Measurements from ENCODE around the gene ATP10A. TPM values are rescaled to one million over a fixed set of nuclear protein-coding genes. Genes with fewer than 3 reads are reported as not detected.
"Not testable (repeated sequence)": the region's sequence is repeated elsewhere in the genome, so short reads cannot be mapped to it uniquely, and the experiment has no call there.

The ATP10A gene
- total RNA-seq, 1 experiment from 2014 or later = 2.1 TPM

- Mint-ChIP-seq H3K9me3 (peaks cover 22% of the 10 kb centered on the region), H3K36me3 (peaks cover 14% of the 10 kb centered on the region)
- H3K4me1 Mint-ChIP-seq; H3K27ac Mint-ChIP-seq; POLR2A ChIA-PET; H3K27me3 Mint-ChIP-seq (ENCODE audit: low read depth); DNase-seq (ENCODE audit: low spot score); H3K4me3 Mint-ChIP-seq; ATAC-seq: not testable (repeated sequence)
- CTCF ChIA-PET = interaction anchor here (0.7 to 2.0 kb wide), 2 partner anchors 97 to 215 kb away, joined by 4 to 6 read pairs; no protein-coding TSS in a partner anchor
Observed at GRCh38 chr15:25880877-25881276, 17.8 kb upstream of the ATP10A start.

DNA sequence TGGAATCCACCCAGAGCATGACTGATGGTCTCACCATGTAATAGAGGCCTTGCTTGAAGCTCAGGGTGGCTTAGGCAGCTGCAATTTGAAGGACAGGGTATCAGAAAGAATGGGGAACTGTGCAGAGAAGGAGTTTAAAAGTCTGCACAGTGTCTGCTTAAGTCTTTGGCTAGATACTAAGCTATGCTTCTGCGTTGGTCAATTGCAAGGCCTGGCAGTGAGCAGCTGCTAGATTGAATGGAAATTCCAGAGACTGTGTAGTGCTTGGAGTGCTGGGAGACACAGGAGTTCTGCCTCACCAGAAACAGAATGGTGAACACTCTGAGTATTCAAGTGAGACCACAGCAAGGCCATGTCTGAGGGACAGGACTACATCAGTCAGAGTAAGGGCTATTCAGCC is 17.3 kb upstream of the ATP10A start:
- Mint-ChIP-seq H3K9me3 (peaks cover 22% of the 10 kb centered on the region), H3K27ac (no peak overlapping the region), H3K27me3 (ENCODE audit: low read depth) (no peaks in the 10 kb centered on the region), H3K36me3 (peaks cover 14% of the 10 kb centered on the region), H3K4me3 (no peak overlapping the region), H3K4me1 (no peaks in the 10 kb centered on the region)
- DNase-seq (ENCODE audit: low spot score) = no peak
- ATAC-seq = no peak
- CTCF ChIA-PET = interaction anchor here (0.7 to 2.0 kb wide), 3 partner anchors 53 to 215 kb away, joined by 4 to 6 read pairs (median 4); no protein-coding TSS in a partner anchor
- POLR2A ChIA-PET = no interaction called here
- TF ChIP-seq PREB (CRISPR knock-in tag; IDR thresholded peaks at IDR 0.05; ENCODE audit: borderline replicate concordance) (no peak), ZNF423 (CRISPR knock-in tag; IDR thresholded peaks at IDR 0.05) (no peak), ZNF281 (CRISPR knock-in tag; IDR thresholded peaks at IDR 0.05) (no peak), ZNF232 (CRISPR knock-in tag; IDR thresholded peaks at IDR 0.05) (no peak), FOXP1 (CRISPR knock-in tag; IDR thresholded peaks at IDR 0.05; ENCODE audit: borderline replicate concordance) (no peak), ESRRA (CRISPR knock-in tag; IDR thresholded peaks at IDR 0.05; ENCODE audit: borderline replicate concordance) (no peak), ZNF416 (CRISPR knock-in tag; IDR thresholded peaks at IDR 0.05) (no peak), FOXK1 (CRISPR knock-in tag; IDR thresholded peaks at IDR 0.05) (no peak), E2F4 (CRISPR knock-in tag; IDR thresholded peaks at IDR 0.05; ENCODE audit: borderline replicate concordance, low read depth) (no peak), ZNF317 (CRISPR knock-in tag; IDR thresholded peaks at IDR 0.05; ENCODE audit: borderline replicate concordance, low read depth) (no peak), PRRX2 (CRISPR knock-in tag; IDR thresholded peaks at IDR 0.05) (no peak), ZNF671 (CRISPR knock-in tag; IDR thresholded peaks at IDR 0.05) (no peak), HMGA2 (CRISPR knock-in tag; IDR thresholded peaks at IDR 0.05) (no peak), NFE2L1 (CRISPR knock-in tag; IDR thresholded peaks at IDR 0.05) (no peak), GTF2I (CRISPR knock-in tag; conservative IDR thresholded peaks at IDR 0.05) (no peak), TEAD4 (CRISPR knock-in tag; IDR thresholded peaks at IDR 0.05) (no peak)
- TF ChIP-seq, protein P1, sequence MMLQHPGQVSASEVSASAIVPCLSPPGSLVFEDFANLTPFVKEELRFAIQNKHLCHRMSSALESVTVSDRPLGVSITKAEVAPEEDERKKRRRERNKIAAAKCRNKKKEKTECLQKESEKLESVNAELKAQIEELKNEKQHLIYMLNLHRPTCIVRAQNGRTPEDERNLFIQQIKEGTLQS (CRISPR knock-in tag; conservative IDR thresholded peaks at IDR 0.05) = no peak
- TF ChIP-seq, protein P2, sequence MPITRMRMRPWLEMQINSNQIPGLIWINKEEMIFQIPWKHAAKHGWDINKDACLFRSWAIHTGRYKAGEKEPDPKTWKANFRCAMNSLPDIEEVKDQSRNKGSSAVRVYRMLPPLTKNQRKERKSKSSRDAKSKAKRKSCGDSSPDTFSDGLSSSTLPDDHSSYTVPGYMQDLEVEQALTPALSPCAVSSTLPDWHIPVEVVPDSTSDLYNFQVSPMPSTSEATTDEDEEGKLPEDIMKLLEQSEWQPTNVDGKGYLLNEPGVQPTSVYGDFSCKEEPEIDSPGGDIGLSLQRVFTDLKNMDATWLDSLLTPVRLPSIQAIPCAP (CRISPR knock-in tag; IDR thresholded peaks at IDR 0.05) = no peak

- Mint-ChIP-seq H3K4me1 (no peaks in the 10 kb centered on the region), H3K36me3 (peaks cover 14% of the 10 kb centered on the region), H3K27me3 (ENCODE audit: low read depth) (no peaks in the 10 kb centered on the region), H3K4me3 (no peak overlapping the region), H3K9me3 (peaks cover 22% of the 10 kb centered on the region), H3K27ac (no peak overlapping the region)
- ChIA-PET POLR2A (no interaction called here), CTCF (no interaction called here)
- ATAC-seq (no peak), DNase-seq (ENCODE audit: low spot score) (no peak)
- no peak for TF ChIP-seq ZSCAN18 (CRISPR knock-in tag; IDR thresholded peaks at IDR 0.05)
- TF ChIP-seq ATF1 (CRISPR knock-in tag; IDR thresholded peaks at IDR 0.05) = no peak
- TF ChIP-seq NR1H2 (CRISPR knock-in tag; IDR thresholded peaks at IDR 0.05) = no peak
- TF ChIP-seq NFYB (CRISPR knock-in tag; conservative IDR thresholded peaks at IDR 0.05; ENCODE audit: low read depth) = no peak
- TF ChIP-seq ATF6 (CRISPR knock-in tag; IDR thresholded peaks at IDR 0.05) = no peak
- no peak for TF ChIP-seq E2F4 (CRISPR knock-in tag; IDR thresholded peaks at IDR 0.05; ENCODE audit: borderline replicate concordance, low read depth)
Observed at GRCh38 chr15:25879438-25879837, 16.3 kb upstream of the ATP10A start.

Measured in WTC11 (cell line).